HEK293 (cell line): ENCODE results near the gene OR2Y1.

ENCODE experiments used
- CTCF ChIA-PET: fragments of 350-600 bp; formaldehyde crosslinking; extraction: SDS; loops from one replicate; lab custom pipeline; 2021; ENCODE audit warnings: antibody characterized with exemption; lab: Yijun Ruan, JAX
- POLR2A ChIA-PET: fragments of 300-600 bp; formaldehyde crosslinking; extraction: SDS; loops from one replicate; lab custom pipeline; 2020; ENCODE audit warnings: antibody characterized with exemption, inconsistent platforms; lab: Yijun Ruan, JAX
- H3K27ac ChIP-seq: fragments of 200-500 bp; sonication (Bioruptor generic); 2 replicates; pipeline ENCODE4 v1.5.1; 2014; ENCODE audit warnings: low read depth, low read length, control low read depth, inconsistent platforms; ENCODE audit errors: extremely low read depth
- H3K36me3 ChIP-seq, 2 experiments: fragments of 200-500 bp in 1 of 2; sonication (Bioruptor generic) in 1 of 2; 1 replicate in 1 of 2; 2 replicates in 1 of 2; pipeline ENCODE4 v1.5.1; 2014 to 2017; ENCODE audit warnings: inconsistent platforms in 2 of 2, low read length in 2 of 2; ENCODE audit not compliant: control insufficient read depth in 2 of 2, insufficient read depth in 1 of 2
- H3K4me1 ChIP-seq: fragments of 200-500 bp; sonication (Bioruptor generic); 2 replicates; pipeline ENCODE4 v1.5.1; 2014; ENCODE audit warnings: mild to moderate bottlenecking, low read length, inconsistent platforms; ENCODE audit not compliant: control insufficient read depth, insufficient read depth
- H3K4me3 ChIP-seq: 2 replicates; pipeline ENCODE4 v1.5.1; 2011; ENCODE audit warnings: low read depth, mild to moderate bottlenecking, control low read depth, low read length, moderate library complexity
- H3K9me3 ChIP-seq: fragments of 200-500 bp; sonication (Bioruptor generic); 2 replicates; pipeline ENCODE4 v1.5.1; 2014; ENCODE audit warnings: low read depth, low read length, inconsistent platforms; ENCODE audit not compliant: control insufficient read depth, insufficient read depth
- EGR2 ChIP-seq: fragments of 450-650 bp; formaldehyde crosslinking; IDR thresholded peaks from 2 replicates; pipeline ENCODE4 v1.5.1; 2016; ENCODE audit warnings: low read depth, missing biosample characterization, missing genetic modification characterization
- HOXD13 ChIP-seq: sonication (generic); formaldehyde crosslinking; IDR thresholded peaks from 2 replicates; pipeline ENCODE4 v1.8.0; 2022; ENCODE audit warnings: missing genetic modification reagents, borderline replicate concordance
- KLF16 ChIP-seq: fragments of 450-650 bp; formaldehyde crosslinking; IDR thresholded peaks from 2 replicates; pipeline ENCODE4 v1.5.1; 2017; ENCODE audit warnings: missing biosample characterization, missing genetic modification characterization
- KLF9 ChIP-seq: fragments of 450-650 bp; formaldehyde crosslinking; IDR thresholded peaks from 2 replicates; pipeline ENCODE4 v1.5.1; 2016; ENCODE audit warnings: missing biosample characterization, missing genetic modification characterization, low read depth
- PRDM1 ChIP-seq: fragments of 450-650 bp; formaldehyde crosslinking; IDR thresholded peaks from 2 replicates; pipeline ENCODE4; 2016; ENCODE audit warnings: missing biosample characterization, missing genetic modification characterization
- ZFP69B ChIP-seq: fragments of 450-650 bp; formaldehyde crosslinking; IDR thresholded peaks from 2 replicates; pipeline ENCODE4 v1.5.1; 2016; ENCODE audit warnings: missing biosample characterization, missing genetic modification characterization
- ZNF114 ChIP-seq: fragments of 450-650 bp; formaldehyde crosslinking; IDR thresholded peaks from 2 replicates; pipeline ENCODE4 v1.5.0; 2017; ENCODE audit warnings: missing biosample characterization, missing genetic modification characterization
- ZNF302 ChIP-seq: fragments of 450-650 bp; formaldehyde crosslinking; IDR thresholded peaks from 2 replicates; pipeline ENCODE4 v1.5.1; 2016; ENCODE audit warnings: missing biosample characterization, missing genetic modification characterization, low read depth
- ZNF510 ChIP-seq: fragments of 450-650 bp; formaldehyde crosslinking; IDR thresholded peaks from 2 replicates; pipeline ENCODE4 v1.5.1; 2018; ENCODE audit warnings: mild to moderate bottlenecking, missing genetic modification characterization, missing biosample characterization; ENCODE audit not compliant: insufficient replicate concordance
- ZNF600 ChIP-seq: fragments of 450-650 bp; formaldehyde crosslinking; IDR thresholded peaks from 2 replicates; pipeline ENCODE4 v1.5.1; 2016; ENCODE audit warnings: missing biosample characterization, missing genetic modification characterization
- ZNF660 ChIP-seq: fragments of 450-650 bp; IDR thresholded peaks from 2 replicates; pipeline ENCODE4 v1.5.1; 2018; ENCODE audit warnings: missing biosample characterization, mild to moderate bottlenecking, missing genetic modification characterization
- ZNF670 ChIP-seq: fragments of 450-650 bp; formaldehyde crosslinking; IDR thresholded peaks from 2 replicates; pipeline ENCODE4 v1.5.1; 2016; ENCODE audit warnings: missing biosample characterization, missing genetic modification characterization, low read depth
- ZNF792 ChIP-seq: fragments of 450-650 bp; formaldehyde crosslinking; IDR thresholded peaks from 2 replicates; pipeline ENCODE4 v1.5.1; 2016; ENCODE audit warnings: missing biosample characterization, missing genetic modification characterization
- TF ChIP-seq, protein P1 (sequence below): fragments of 450-650 bp; formaldehyde crosslinking; IDR thresholded peaks from 2 replicates; pipeline ENCODE4 v1.5.1; 2016; ENCODE audit warnings: missing biosample characterization, missing genetic modification characterization
- TF ChIP-seq, protein P2 (sequence below): fragments of 450-650 bp; formaldehyde crosslinking; conservative IDR thresholded peaks from 2 replicates; pipeline ENCODE4 v1.5.1; 2016; ENCODE audit warnings: low read depth, missing biosample characterization, missing genetic modification characterization
- TF ChIP-seq, protein P3 (sequence below): IDR thresholded peaks from 2 replicates; pipeline ENCODE4 v1.6.1; 2011; ENCODE audit warnings: mild to moderate bottlenecking, low read depth, low read length, borderline replicate concordance
- TF ChIP-seq, protein P4 (sequence below): fragments of 450-650 bp; formaldehyde crosslinking; IDR thresholded peaks from 2 replicates; pipeline ENCODE4; 2016; ENCODE audit warnings: missing biosample characterization, missing genetic modification characterization
- TF ChIP-seq, protein P5 (sequence below): fragments of 450-650 bp; formaldehyde crosslinking; IDR thresholded peaks from 2 replicates; pipeline ENCODE4 v1.5.1; 2017; ENCODE audit warnings: missing biosample characterization, mild to moderate bottlenecking, missing genetic modification characterization, moderate library complexity
- TF ChIP-seq, protein P6 (sequence below): fragments of 450-650 bp; IDR thresholded peaks from 2 replicates; pipeline ENCODE4 v1.5.1; 2018; ENCODE audit warnings: missing biosample characterization, mild to moderate bottlenecking, missing genetic modification characterization
- TF ChIP-seq, protein P7 (sequence below): fragments of 450-650 bp; formaldehyde crosslinking; IDR thresholded peaks from 2 replicates; pipeline ENCODE4 v1.5.1; 2017; ENCODE audit warnings: missing biosample characterization, missing genetic modification characterization

OR2Y1 gene

DNA sequence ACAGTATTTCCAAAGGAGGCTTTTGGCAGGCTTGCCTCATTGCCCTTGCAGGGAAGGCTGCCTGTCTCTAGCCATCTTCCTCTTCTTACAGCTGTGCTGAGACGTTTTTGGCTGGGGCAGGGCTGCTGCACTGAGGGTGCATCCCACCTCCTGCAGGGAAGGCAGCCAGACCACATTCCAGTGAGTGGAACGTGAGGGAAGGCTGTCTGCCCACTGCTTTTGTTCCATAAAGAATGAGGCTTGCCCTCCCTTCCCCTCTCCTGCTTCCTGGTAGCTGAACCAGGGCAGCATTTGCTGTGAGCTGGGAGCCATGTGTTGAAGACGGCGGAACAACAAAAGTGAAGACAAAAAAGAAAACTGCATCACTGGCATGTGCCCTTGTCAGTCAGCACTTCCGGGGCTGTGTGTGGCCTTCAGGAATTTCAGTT, 46.0 kb upstream of the OR2Y1 start:
- ChIA-PET POLR2A (no interaction called here), CTCF (interaction anchor here (1.0 to 5.5 kb wide), 4 partner anchors 9 to 374 kb away, joined by 3 to 26 read pairs (median 7); no protein-coding TSS in a partner anchor)
- no peak for TF ChIP-seq KLF16 (tag by site-specific recombination)
- TF ChIP-seq, protein P1, sequence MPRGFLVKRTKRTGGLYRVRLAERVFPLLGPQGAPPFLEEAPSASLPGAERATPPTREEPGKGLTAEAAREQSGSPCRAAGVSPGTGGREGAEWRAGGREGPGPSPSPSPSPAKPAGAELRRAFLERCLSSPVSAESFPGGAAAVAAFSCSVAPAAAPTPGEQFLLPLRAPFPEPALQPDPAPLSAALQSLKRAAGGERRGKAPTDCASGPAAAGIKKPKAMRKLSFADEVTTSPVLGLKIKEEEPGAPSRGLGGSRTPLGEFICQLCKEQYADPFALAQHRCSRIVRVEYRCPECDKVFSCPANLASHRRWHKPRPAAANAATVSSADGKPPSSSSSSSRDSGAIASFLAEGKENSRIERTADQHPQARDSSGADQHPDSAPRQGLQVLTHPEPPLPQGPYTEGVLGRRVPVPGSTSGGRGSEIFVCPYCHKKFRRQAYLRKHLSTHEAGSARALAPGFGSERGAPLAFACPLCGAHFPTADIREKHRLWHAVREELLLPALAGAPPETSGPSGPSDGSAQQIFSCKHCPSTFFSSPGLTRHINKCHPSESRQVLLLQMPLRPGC (tag by site-specific recombination): no peak
- TF ChIP-seq ZNF600: 0 out of 2 replicates have a peak, but pooled peaks have one; percentile 16
- TF ChIP-seq HOXD13: no peak
- TF ChIP-seq, protein P2, sequence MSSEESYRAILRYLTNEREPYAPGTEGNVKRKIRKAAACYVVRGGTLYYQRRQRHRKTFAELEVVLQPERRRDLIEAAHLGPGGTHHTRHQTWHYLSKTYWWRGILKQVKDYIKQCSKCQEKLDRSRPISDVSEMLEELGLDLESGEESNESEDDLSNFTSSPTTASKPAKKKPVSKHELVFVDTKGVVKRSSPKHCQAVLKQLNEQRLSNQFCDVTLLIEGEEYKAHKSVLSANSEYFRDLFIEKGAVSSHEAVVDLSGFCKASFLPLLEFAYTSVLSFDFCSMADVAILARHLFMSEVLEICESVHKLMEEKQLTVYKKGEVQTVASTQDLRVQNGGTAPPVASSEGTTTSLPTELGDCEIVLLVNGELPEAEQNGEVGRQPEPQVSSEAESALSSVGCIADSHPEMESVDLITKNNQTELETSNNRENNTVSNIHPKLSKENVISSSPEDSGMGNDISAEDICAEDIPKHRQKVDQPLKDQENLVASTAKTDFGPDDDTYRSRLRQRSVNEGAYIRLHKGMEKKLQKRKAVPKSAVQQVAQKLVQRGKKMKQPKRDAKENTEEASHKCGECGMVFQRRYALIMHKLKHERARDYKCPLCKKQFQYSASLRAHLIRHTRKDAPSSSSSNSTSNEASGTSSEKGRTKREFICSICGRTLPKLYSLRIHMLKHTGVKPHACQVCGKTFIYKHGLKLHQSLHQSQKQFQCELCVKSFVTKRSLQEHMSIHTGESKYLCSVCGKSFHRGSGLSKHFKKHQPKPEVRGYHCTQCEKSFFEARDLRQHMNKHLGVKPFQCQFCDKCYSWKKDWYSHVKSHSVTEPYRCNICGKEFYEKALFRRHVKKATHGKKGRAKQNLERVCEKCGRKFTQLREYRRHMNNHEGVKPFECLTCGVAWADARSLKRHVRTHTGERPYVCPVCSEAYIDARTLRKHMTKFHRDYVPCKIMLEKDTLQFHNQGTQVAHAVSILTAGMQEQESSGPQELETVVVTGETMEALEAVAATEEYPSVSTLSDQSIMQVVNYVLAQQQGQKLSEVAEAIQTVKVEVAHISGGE (tag by site-specific recombination): no peak
- TF ChIP-seq, protein P3, sequence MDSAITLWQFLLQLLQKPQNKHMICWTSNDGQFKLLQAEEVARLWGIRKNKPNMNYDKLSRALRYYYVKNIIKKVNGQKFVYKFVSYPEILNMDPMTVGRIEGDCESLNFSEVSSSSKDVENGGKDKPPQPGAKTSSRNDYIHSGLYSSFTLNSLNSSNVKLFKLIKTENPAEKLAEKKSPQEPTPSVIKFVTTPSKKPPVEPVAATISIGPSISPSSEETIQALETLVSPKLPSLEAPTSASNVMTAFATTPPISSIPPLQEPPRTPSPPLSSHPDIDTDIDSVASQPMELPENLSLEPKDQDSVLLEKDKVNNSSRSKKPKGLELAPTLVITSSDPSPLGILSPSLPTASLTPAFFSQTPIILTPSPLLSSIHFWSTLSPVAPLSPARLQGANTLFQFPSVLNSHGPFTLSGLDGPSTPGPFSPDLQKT: no peak
- TF ChIP-seq ZNF792 (tag by site-specific recombination): no peak
- TF ChIP-seq ZNF670 (tag by site-specific recombination): no peak
- TF ChIP-seq ZNF114 (tag by site-specific recombination): no peak
- TF ChIP-seq EGR2: 0 out of 2 replicates have a peak, but pooled peaks have one; percentile 35
- TF ChIP-seq, protein P4, sequence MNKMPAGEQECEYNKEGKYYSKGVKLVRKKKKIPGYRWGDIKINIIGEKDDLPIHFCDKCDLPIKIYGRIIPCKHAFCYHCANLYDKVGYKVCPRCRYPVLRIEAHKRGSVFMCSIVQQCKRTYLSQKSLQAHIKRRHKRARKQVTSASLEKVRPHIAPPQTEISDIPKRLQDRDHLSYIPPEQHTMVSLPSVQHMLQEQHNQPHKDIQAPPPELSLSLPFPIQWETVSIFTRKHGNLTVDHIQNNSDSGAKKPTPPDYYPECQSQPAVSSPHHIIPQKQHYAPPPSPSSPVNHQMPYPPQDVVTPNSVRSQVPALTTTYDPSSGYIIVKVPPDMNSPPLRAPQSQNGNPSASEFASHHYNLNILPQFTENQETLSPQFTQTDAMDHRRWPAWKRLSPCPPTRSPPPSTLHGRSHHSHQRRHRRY (tag by site-specific recombination): no peak

DNA sequence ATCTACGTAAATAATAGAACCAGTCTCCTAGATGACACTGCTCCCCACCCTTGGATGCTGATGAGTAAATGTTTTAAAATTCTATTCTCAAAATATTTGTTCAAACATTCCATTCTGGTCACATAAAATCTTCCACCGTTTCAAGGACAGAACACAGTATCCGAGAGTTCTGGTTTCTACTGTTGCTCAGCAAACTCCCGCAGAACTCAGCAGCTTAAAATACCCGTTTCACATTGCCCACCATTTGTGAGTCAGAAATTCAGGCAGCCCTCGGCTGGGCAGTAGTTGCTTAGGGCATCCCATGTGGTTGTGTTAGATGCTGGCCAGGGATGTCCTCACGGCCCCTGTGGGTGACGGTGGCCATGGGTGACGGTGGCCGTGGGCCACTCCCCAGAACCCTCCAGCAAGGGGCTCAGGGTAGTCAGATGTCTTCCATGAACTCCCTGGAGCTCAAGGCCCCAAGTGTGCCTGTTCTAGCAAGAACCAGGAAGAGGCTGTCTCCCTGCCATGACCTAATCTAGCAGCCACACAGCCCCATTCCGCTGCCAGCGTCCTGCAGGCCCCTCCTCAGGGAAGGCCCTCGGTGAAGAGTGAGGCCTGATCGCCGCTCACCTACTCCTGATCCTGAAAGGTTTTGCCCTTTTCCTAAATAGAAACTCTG, 45.4 kb upstream of the OR2Y1 start:
- POLR2A ChIA-PET: no interaction called here
- Histone ChIP-seq H3K9me3 (no peaks in the 10 kb centered on the region), H3K36me3 (peaks cover 0 to 11% of the 10 kb centered on the region in 2 experiments; a peak in 2 of 3 replicates), H3K4me1 (no peaks in the 10 kb centered on the region), H3K4me3 (no peak overlapping the region), H3K27ac (no peak overlapping the region)
- CTCF ChIA-PET: interaction anchor here (0.6 to 5.5 kb wide), 8 partner anchors 9 to 374 kb away, joined by 3 to 26 read pairs (median 3); no protein-coding TSS in a partner anchor
- TF ChIP-seq PRDM1 (no peak), ZNF660 (no peak), ZNF510 (tag by site-specific recombination) (no peak), ZFP69B (tag by site-specific recombination) (no peak), KLF9 (tag by site-specific recombination) (no peak), ZNF302 (tag by site-specific recombination) (no peak)
- TF ChIP-seq, protein P5, sequence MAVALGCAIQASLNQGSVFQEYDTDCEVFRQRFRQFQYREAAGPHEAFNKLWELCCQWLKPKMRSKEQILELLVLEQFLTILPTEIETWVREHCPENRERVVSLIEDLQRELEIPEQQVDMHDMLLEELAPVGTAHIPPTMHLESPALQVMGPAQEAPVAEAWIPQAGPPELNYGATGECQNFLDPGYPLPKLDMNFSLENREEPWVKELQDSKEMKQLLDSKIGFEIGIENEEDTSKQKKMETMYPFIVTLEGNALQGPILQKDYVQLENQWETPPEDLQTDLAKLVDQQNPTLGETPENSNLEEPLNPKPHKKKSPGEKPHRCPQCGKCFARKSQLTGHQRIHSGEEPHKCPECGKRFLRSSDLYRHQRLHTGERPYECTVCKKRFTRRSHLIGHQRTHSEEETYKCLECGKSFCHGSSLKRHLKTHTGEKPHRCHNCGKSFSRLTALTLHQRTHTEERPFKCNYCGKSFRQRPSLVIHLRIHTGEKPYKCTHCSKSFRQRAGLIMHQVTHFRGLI (tag by site-specific recombination): no peak
- TF ChIP-seq, protein P4 (tag by site-specific recombination): no peak
- TF ChIP-seq, protein P6, sequence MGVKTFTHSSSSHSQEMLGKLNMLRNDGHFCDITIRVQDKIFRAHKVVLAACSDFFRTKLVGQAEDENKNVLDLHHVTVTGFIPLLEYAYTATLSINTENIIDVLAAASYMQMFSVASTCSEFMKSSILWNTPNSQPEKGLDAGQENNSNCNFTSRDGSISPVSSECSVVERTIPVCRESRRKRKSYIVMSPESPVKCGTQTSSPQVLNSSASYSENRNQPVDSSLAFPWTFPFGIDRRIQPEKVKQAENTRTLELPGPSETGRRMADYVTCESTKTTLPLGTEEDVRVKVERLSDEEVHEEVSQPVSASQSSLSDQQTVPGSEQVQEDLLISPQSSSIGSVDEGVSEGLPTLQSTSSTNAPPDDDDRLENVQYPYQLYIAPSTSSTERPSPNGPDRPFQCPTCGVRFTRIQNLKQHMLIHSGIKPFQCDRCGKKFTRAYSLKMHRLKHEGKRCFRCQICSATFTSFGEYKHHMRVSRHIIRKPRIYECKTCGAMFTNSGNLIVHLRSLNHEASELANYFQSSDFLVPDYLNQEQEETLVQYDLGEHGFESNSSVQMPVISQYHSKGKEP (tag by site-specific recombination): no peak
- TF ChIP-seq, protein P7, sequence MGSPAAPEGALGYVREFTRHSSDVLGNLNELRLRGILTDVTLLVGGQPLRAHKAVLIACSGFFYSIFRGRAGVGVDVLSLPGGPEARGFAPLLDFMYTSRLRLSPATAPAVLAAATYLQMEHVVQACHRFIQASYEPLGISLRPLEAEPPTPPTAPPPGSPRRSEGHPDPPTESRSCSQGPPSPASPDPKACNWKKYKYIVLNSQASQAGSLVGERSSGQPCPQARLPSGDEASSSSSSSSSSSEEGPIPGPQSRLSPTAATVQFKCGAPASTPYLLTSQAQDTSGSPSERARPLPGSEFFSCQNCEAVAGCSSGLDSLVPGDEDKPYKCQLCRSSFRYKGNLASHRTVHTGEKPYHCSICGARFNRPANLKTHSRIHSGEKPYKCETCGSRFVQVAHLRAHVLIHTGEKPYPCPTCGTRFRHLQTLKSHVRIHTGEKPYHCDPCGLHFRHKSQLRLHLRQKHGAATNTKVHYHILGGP (tag by site-specific recombination): no peak

More for the DNA sequence above, 46.0 kb upstream of the OR2Y1 start:
- Histone ChIP-seq H3K4me3 (no peak overlapping the region), H3K27ac (no peak overlapping the region), H3K36me3 (peaks cover 0 to 15% of the 10 kb centered on the region in 2 experiments; a peak in 2 of 3 replicates), H3K4me1 (no peaks in the 10 kb centered on the region), H3K9me3 (no peaks in the 10 kb centered on the region)
